Vagina (tissue), 2 donors: ENCODE measurements around the gene HTR5A. TPM values are rescaled to one million over a fixed set of nuclear protein-coding genes. Genes with fewer than 3 reads are reported as not detected.
A peak's percentile ranks its signal among the peaks of the same experiment; 100 is the strongest.
"Not testable (repeated sequence)": the region's sequence is repeated elsewhere in the genome, so short reads cannot be mapped to it uniquely, and the experiment has no call there.

Experiments used
- DNase-seq, 2 donors: peaks; one replicate each; pipeline ENCODE4 v3.0.0-alpha.2; 2017; ENCODE audit errors: extremely low spot score in 2 of 2
- H3K27ac ChIP-seq: fragments of 200-600 bp; sonication (generic); one replicate; pipeline ENCODE4 v1.5.1; 2019
- H3K27me3 ChIP-seq: fragments of 200-600 bp; sonication (generic); one replicate; pipeline ENCODE4 v1.5.1; 2019
- H3K36me3 ChIP-seq, 2 donors: fragments of 200-600 bp; sonication (generic); one replicate each; pipeline ENCODE4 v1.5.1; 2017 to 2019
- H3K4me1 ChIP-seq: fragments of 200-600 bp; sonication (generic); one replicate; pipeline ENCODE4 v1.5.1; 2019
- H3K4me3 ChIP-seq, 2 donors: fragments of 200-600 bp; sonication (generic); 1 replicate in 1 of 2; 2 replicates in 1 of 2; pipeline ENCODE4 v1.5.1; 2016 to 2019
- H3K9me3 ChIP-seq: fragments of 200-600 bp; sonication (generic); one replicate; pipeline ENCODE4 v1.5.1; 2019
- CTCF ChIP-seq, 3 experiments: fragments of 450-650 bp in 2 of 3; fragments of 200-600 bp in 1 of 3; sonication (generic) in 1 of 3; IDR thresholded peaks; one replicate each; pipeline ENCODE4 v1.5.1; 2017 to 2019; ENCODE audit warnings: antibody characterized with exemption in 3 of 3, mild to moderate bottlenecking in 2 of 3, moderate library complexity in 2 of 3
- POLR2A ChIP-seq, 2 donors: fragments of 450-650 bp; IDR thresholded peaks; one replicate each; pipeline ENCODE4 v1.6.1; 2017; ENCODE audit warnings: antibody characterized with exemption in 2 of 2, mild to moderate bottlenecking in 2 of 2, moderate library complexity in 2 of 2
- POLR2AphosphoS5 ChIP-seq, 2 donors: sonication (generic); formaldehyde crosslinking; IDR thresholded peaks; one replicate each; pipeline ENCODE4 v1.9.0; 2017; ENCODE audit warnings: antibody characterized with exemption in 2 of 2, mild to moderate bottlenecking in 2 of 2, low read depth in 1 of 2; ENCODE audit not compliant: insufficient read depth in 1 of 2
- intact Hi-C: fragments of 100-400 bp; cut with DNase I; formaldehyde crosslinking; loops from one replicate; pipeline ENCODE4 v1.15.1; 2023
- total RNA-seq: library from RNA; depleted of rRNA; stranded (reverse); fragments of >200 nt; gene quantifications from one replicate; pipeline ENCODE4 v1.2.3, GENCODE V29; 2016

The HTR5A gene
- not detected for total RNA-seq

GRCh38 chr7:155069992-155070751 lies at the start of gene HTR5A:
HTR5A (plus strand) TSS chr7:155070324; CDS start chr7:155070900, 576 bp downstream.
- TF ChIP-seq POLR2AphosphoS5 (IDR thresholded peaks at IDR 0.05; ENCODE audit: insufficient read depth in 1 of 2, low read depth in 1 of 2) = peak in 1 of 2 donors; percentile 42
- TF ChIP-seq CTCF (IDR thresholded peaks at IDR 0.05) = no peak
- no peak for TF ChIP-seq POLR2A (IDR thresholded peaks at IDR 0.05)
- Histone ChIP-seq H3K4me1 (no peaks in the 10 kb centered on the region), H3K27ac (no peak within 1 kb of the TSS), H3K27me3 (no peaks in the 10 kb centered on the region), H3K4me3 (no peak within 1 kb of the TSS), H3K9me3 (no peaks in the 10 kb centered on the region), H3K36me3 (no peaks in the 10 kb centered on the region)
- intact Hi-C loops = no loop called here
- DNase-seq = no peak

GRCh38 chr7:155020996-155021395 lies 49.1 kb upstream of the HTR5A start:
- Histone ChIP-seq H3K4me1 (no peaks in the 10 kb centered on the region), H3K9me3 (no peaks in the 10 kb centered on the region), H3K27me3 (no peaks in the 10 kb centered on the region), H3K4me3 (no peak overlapping the region), H3K36me3 (no peaks in the 10 kb centered on the region), H3K27ac (no peak overlapping the region)
- TF ChIP-seq POLR2A (IDR thresholded peaks at IDR 0.05) (no peak), CTCF (IDR thresholded peaks at IDR 0.05) (no peak), POLR2AphosphoS5 (IDR thresholded peaks at IDR 0.05; ENCODE audit: insufficient read depth in 1 of 2, low read depth in 1 of 2) (no peak)
- intact Hi-C loops = no loop called here
- no peak for DNase-seq

- H3K27ac ChIP-seq = no peak overlapping the region
- no peak for DNase-seq
- no peak overlapping the region for H3K4me3 ChIP-seq
- intact Hi-C loops = no loop called here
- H3K4me1 ChIP-seq = no peaks in the 10 kb centered on the region
- no peaks in the 10 kb centered on the region for H3K27me3 ChIP-seq
- no peaks in the 10 kb centered on the region for H3K36me3 ChIP-seq
- no peak for TF ChIP-seq CTCF (IDR thresholded peaks at IDR 0.05)
- TF ChIP-seq POLR2A (IDR thresholded peaks at IDR 0.05) = no peak
- TF ChIP-seq POLR2AphosphoS5 (IDR thresholded peaks at IDR 0.05; ENCODE audit: insufficient read depth in 1 of 2, low read depth in 1 of 2) = no peak
- H3K9me3 ChIP-seq = no peaks in the 10 kb centered on the region
Observed at GRCh38 chr7:155021699-155022145, 48.4 kb upstream of the HTR5A start.

GRCh38 chr7:155027879-155028278 lies 42.2 kb upstream of the HTR5A start:
- Histone ChIP-seq H3K27me3 (no peaks in the 10 kb centered on the region), H3K36me3 (no peaks in the 10 kb centered on the region), H3K4me1 (no peaks in the 10 kb centered on the region), H3K4me3 (no peak overlapping the region), H3K9me3 (no peaks in the 10 kb centered on the region), H3K27ac (no peak overlapping the region)
- TF ChIP-seq POLR2A (IDR thresholded peaks at IDR 0.05) = no peak
- no peak for TF ChIP-seq CTCF (IDR thresholded peaks at IDR 0.05)
- intact Hi-C loops = no loop called here
- no peak for DNase-seq

- H3K27ac ChIP-seq = no peak overlapping the region
- no peak for TF ChIP-seq POLR2AphosphoS5 (IDR thresholded peaks at IDR 0.05; ENCODE audit: insufficient read depth in 1 of 2, low read depth in 1 of 2)
- TF ChIP-seq POLR2A (IDR thresholded peaks at IDR 0.05) = no peak
- TF ChIP-seq CTCF (IDR thresholded peaks at IDR 0.05) = no peak
- no peaks in the 10 kb centered on the region for H3K9me3 ChIP-seq
- H3K36me3 ChIP-seq = no peaks in the 10 kb centered on the region
- intact Hi-C loops = no loop called here
- no peak for DNase-seq
- no peak overlapping the region for H3K4me3 ChIP-seq
- H3K27me3 ChIP-seq = no peaks in the 10 kb centered on the region
- no peaks in the 10 kb centered on the region for H3K4me1 ChIP-seq
Observed at GRCh38 chr7:155032978-155033377, 37.1 kb upstream of the HTR5A start.

GRCh38 chr7:155034495-155034894 lies 35.6 kb upstream of the HTR5A start:
- H3K4me3 ChIP-seq, H3K27ac ChIP-seq, DNase-seq, H3K9me3 ChIP-seq, intact Hi-C loops, H3K4me1 ChIP-seq, H3K36me3 ChIP-seq, H3K27me3 ChIP-seq: not testable (repeated sequence)
